ENCODE results near the gene KIF3C.
"Not testable (repeated sequence)": the region's sequence is repeated elsewhere in the genome, so short reads cannot be mapped to it uniquely, and the experiment has no call there.

The KIF3C gene

GRCh38 chr2:25999406-25999805 lies 17.1 kb upstream of the KIF3C start:
- DNase-seq (ENCODE audit: low spot score) = not testable (repeated sequence)

- DNase-seq (ENCODE audit: low spot score) = not testable (repeated sequence)
Observed at GRCh38 chr2:25998816-25999383, 16.6 kb upstream of the KIF3C start.

GRCh38 chr2:25996844-25997243 lies 14.5 kb upstream of the KIF3C start:
- no peak for DNase-seq (ENCODE audit: low spot score)

GRCh38 chr2:25994509-25994908 lies 12.2 kb upstream of the KIF3C start:
- DNase-seq (ENCODE audit: low spot score) = no peak

GRCh38 chr2:25993049-25993448 lies 10.8 kb upstream of the KIF3C start:
- no peak for DNase-seq (ENCODE audit: low spot score)

- no peak for DNase-seq (ENCODE audit: low spot score)
Observed at GRCh38 chr2:25992556-25992955, 10.3 kb upstream of the KIF3C start.

- no peak for DNase-seq (ENCODE audit: low spot score)
Observed at GRCh38 chr2:25991965-25992364, 9.7 kb upstream of the KIF3C start.

GRCh38 chr2:25989154-25989553 lies 6.9 kb upstream of the KIF3C start:
- DNase-seq (ENCODE audit: low spot score) = no peak

- no peak for DNase-seq (ENCODE audit: low spot score)
Observed at GRCh38 chr2:25988134-25988533, 5.8 kb upstream of the KIF3C start.

GRCh38 chr2:25983735-25984134 lies 1.4 kb upstream of the KIF3C start:
- no peak for DNase-seq (ENCODE audit: low spot score)

- DNase-seq (ENCODE audit: low spot score) = no peak
Observed at GRCh38 chr2:25982968-25983280, 627 bp upstream of the KIF3C start.

- peak; percentile 34 for DNase-seq (ENCODE audit: low spot score)
Observed at GRCh38 chr2:25981596-25982272, 563 bp downstream of the KIF3C start.

- DNase-seq (ENCODE audit: low spot score) = no peak
Observed at GRCh38 chr2:25980951-25981350, 1.3 kb downstream of the KIF3C start.

GRCh38 chr2:25980076-25980887 lies 2.0 kb downstream of the KIF3C start:
- DNase-seq (ENCODE audit: low spot score) = no peak

- DNase-seq (ENCODE audit: low spot score) = no peak
Observed at GRCh38 chr2:25979001-25979400, 3.3 kb downstream of the KIF3C start.

GRCh38 chr2:25977768-25978167 lies 4.5 kb downstream of the KIF3C start:
- no peak for DNase-seq (ENCODE audit: low spot score)

GRCh38 chr2:25976983-25977741 lies 5.1 kb downstream of the KIF3C start:
- DNase-seq (ENCODE audit: low spot score) = no peak

- DNase-seq (ENCODE audit: low spot score) = no peak
Observed at GRCh38 chr2:25972049-25972823, 10.1 kb downstream of the KIF3C start.

GRCh38 chr2:25971596-25971995 lies 10.7 kb downstream of the KIF3C start:
- DNase-seq (ENCODE audit: low spot score) = no peak

- no peak for DNase-seq (ENCODE audit: low spot score)
Observed at GRCh38 chr2:25966531-25967270, 15.6 kb downstream of the KIF3C start.

GRCh38 chr2:25964891-25965290 lies 17.4 kb downstream of the KIF3C start:
- no peak for DNase-seq (ENCODE audit: low spot score)

All from hepatic stellate cell (primary cell).